HG03280 (cell line): ENCODE measurements around the gene ACP2.

ENCODE experiments used
- ATAC-seq: cut with Tn5 transposase; IDR thresholded peaks from one replicate; pipeline ENCODE4 v1.9.1; 2021; ENCODE audit warnings: mild to moderate bottlenecking, moderate library complexity; ENCODE audit not compliant: unreplicated experiment

The ACP2 gene

GRCh38 chr11:47244448-47245350 lies 3.9 kb downstream of the ACP2 start:
- no peak for ATAC-seq

GRCh38 chr11:47243454-47243853 lies 5.2 kb downstream of the ACP2 start:
- ATAC-seq = no peak

- no peak for ATAC-seq
Measured at GRCh38 chr11:47242596-47243192, 5.9 kb downstream of the ACP2 start.

- ATAC-seq = no peak
Measured at GRCh38 chr11:47241841-47242301, 6.7 kb downstream of the ACP2 start.

- ATAC-seq = no peak
Measured at GRCh38 chr11:47239852-47240251, 8.8 kb downstream of the ACP2 start.

GRCh38 chr11:47236482-47236881 lies 12.1 kb downstream of the ACP2 start:
- ATAC-seq = no peak

GRCh38 chr11:47235163-47235562 lies 13.5 kb downstream of the ACP2 start:
- no peak for ATAC-seq

GRCh38 chr11:47234669-47235100 lies 13.9 kb downstream of the ACP2 start:
- no peak for ATAC-seq

GRCh38 chr11:47233989-47234668 lies 14.5 kb downstream of the ACP2 start:
- no peak for ATAC-seq

- ATAC-seq = no peak
Measured at GRCh38 chr11:47233051-47233450, 15.6 kb downstream of the ACP2 start.

GRCh38 chr11:47229161-47229560 lies 19.5 kb downstream of the ACP2 start:
- no peak for ATAC-seq

- ATAC-seq = peak; percentile 73
Measured at GRCh38 chr11:47225552-47226400, 22.8 kb downstream of the ACP2 start.

- ATAC-seq = no peak
Measured at GRCh38 chr11:47222696-47223095, 25.9 kb downstream of the ACP2 start.

- no peak for ATAC-seq
Measured at GRCh38 chr11:47220401-47220821, 28.2 kb downstream of the ACP2 start.

- ATAC-seq = no peak
Measured at GRCh38 chr11:47216121-47216798, 32.4 kb downstream of the ACP2 start.

GRCh38 chr11:47215366-47215910 lies 33.2 kb downstream of the ACP2 start:
- no peak for ATAC-seq

- ATAC-seq = peak; percentile 56
Measured at GRCh38 chr11:47213950-47214565, 34.6 kb downstream of the ACP2 start.

GRCh38 chr11:47212938-47213337 lies 35.7 kb downstream of the ACP2 start:
- no peak for ATAC-seq

GRCh38 chr11:47208628-47209027 lies 40.0 kb downstream of the ACP2 start:
- ATAC-seq = no peak
